ENCODE measurements around the gene IFI16. TPM values are rescaled to one million over a fixed set of nuclear protein-coding genes. Genes with fewer than 3 reads are reported as not detected.
"Not testable (repeated sequence)": the region's sequence is repeated elsewhere in the genome, so short reads cannot be mapped to it uniquely, and the experiment has no call there.

Gene IFI16
- total and polyA plus RNA-seq, 12 donors = 16.1 to 73.8 (median 23.8) TPM

GRCh38 chr1:159000070-159000409, 9.7 kb upstream of the IFI16 start:
- peaks cover 0 to 4% (median 0%) of the 10 kb centered on the region in 11 donors for H3K9me3 ChIP-seq
- H3K27ac ChIP-seq = peak overlapping the region; percentile 52 to 95 (median 86)
- ATAC-seq (peak in 5 of 8 donors; percentile 23 to 41 (median 26)), DNase-seq (no peak)
- H3K27me3 ChIP-seq = no peaks in the 10 kb centered on the region
- intact Hi-C loops (cut with DNase I) = loop anchor here in 1 of 10 donors (10.0 kb wide), 1 partner anchor 1035 kb away; no protein-coding TSS in a partner anchor
- no peaks in the 10 kb centered on the region for H3K36me3 ChIP-seq
- TF ChIP-seq, protein P1, sequence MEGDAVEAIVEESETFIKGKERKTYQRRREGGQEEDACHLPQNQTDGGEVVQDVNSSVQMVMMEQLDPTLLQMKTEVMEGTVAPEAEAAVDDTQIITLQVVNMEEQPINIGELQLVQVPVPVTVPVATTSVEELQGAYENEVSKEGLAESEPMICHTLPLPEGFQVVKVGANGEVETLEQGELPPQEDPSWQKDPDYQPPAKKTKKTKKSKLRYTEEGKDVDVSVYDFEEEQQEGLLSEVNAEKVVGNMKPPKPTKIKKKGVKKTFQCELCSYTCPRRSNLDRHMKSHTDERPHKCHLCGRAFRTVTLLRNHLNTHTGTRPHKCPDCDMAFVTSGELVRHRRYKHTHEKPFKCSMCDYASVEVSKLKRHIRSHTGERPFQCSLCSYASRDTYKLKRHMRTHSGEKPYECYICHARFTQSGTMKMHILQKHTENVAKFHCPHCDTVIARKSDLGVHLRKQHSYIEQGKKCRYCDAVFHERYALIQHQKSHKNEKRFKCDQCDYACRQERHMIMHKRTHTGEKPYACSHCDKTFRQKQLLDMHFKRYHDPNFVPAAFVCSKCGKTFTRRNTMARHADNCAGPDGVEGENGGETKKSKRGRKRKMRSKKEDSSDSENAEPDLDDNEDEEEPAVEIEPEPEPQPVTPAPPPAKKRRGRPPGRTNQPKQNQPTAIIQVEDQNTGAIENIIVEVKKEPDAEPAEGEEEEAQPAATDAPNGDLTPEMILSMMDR (IDR thresholded peaks at IDR 0.05) = no peak
- H3K4me3 ChIP-seq = peak overlapping the region in 9 of 10 donors; percentile 16 to 65 (median 53)
- H3K4me1 ChIP-seq = peaks cover under 1 to 47% (median 19%) of the 10 kb centered on the region in 9 donors
- WGBS, 2 donors = 14% methylated on average over 6 of the region's 6 CpGs

DNA sequence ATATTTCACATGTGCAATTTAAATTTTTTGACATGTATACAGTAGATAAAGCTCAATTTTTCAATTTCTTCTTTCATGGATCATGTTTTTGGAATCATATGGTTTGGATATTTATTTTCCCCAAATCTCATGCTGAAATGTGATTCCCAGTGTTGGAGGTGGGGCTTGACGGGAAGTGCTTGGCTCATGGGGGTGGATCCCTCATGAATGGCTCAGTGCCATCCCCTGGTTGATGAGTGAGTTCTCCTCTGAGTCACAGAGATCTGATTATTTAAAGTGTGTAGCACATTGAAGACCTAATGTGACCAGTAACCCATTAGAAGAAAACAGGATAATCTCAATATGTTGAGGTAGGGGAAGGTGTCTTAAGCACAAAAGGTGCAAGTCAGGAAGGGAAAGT, 9.1 kb upstream of the IFI16 start:
- H3K36me3 ChIP-seq = no peaks in the 10 kb centered on the region
- DNase-seq (peak; percentile 71 to 90), ATAC-seq (peak; percentile 78 to 89 (median 86))
- peak overlapping the region in 9 of 10 donors; percentile 16 to 65 (median 53) for H3K4me3 ChIP-seq
- 11 to 30% methylated on average over 1 of the region's 1 CpG for WGBS, 2 donors
- intact Hi-C loops (cut with DNase I) = loop anchor here in 1 of 10 donors (10.0 kb wide), 1 partner anchor 1036 kb away; no protein-coding TSS in a partner anchor
- H3K9me3 ChIP-seq = no peaks in the 10 kb centered on the region
- TF ChIP-seq, protein P1 (IDR thresholded peaks at IDR 0.05) = no peak
- peak overlapping the region; percentile 52 to 95 (median 86) for H3K27ac ChIP-seq
- H3K27me3 ChIP-seq = no peaks in the 10 kb centered on the region
- peaks cover 3 to 52% (median 25%) of the 10 kb centered on the region in 9 donors for H3K4me1 ChIP-seq

- Histone ChIP-seq H3K4me3 (peak overlapping the region in 2 of 10 donors; percentile 23 to 45), H3K27me3 (no peaks in the 10 kb centered on the region), H3K27ac (peak overlapping the region in 9 of 10 donors; percentile 34 to 96 (median 77)), H3K9me3 (no peaks in the 10 kb centered on the region), H3K36me3 (no peaks in the 10 kb centered on the region), H3K4me1 (peaks cover 3 to 78% (median 37%) of the 10 kb centered on the region in 9 donors)
- DNase-seq = no peak
- TF ChIP-seq, protein P1 (IDR thresholded peaks at IDR 0.05) = no peak
- ATAC-seq = peak in 1 of 8 donors; percentile 4
- intact Hi-C loops (cut with DNase I) = loop anchor here in 1 of 10 donors (10.0 kb wide), 1 partner anchor 1040 kb away; no protein-coding TSS in a partner anchor
These were observed 4.5 kb upstream of the IFI16 start for GRCh38 chr1:159005161-159005560.

GRCh38 chr1:159005676-159006075, 4.0 kb upstream of the IFI16 start:
- H3K4me3 ChIP-seq = peak overlapping the region in 6 of 10 donors; percentile 5 to 45 (median 22)
- DNase-seq (peak in 1 of 2 donors; percentile 40), ATAC-seq (peak; percentile 19 to 79 (median 54))
- H3K4me1 ChIP-seq = peaks cover 3 to 73% (median 37%) of the 10 kb centered on the region in 9 donors
- intact Hi-C loops (cut with DNase I) = loop anchor here in 1 of 10 donors (10.0 kb wide), 1 partner anchor 1041 kb away; no protein-coding TSS in a partner anchor
- 20 to 24% methylated on average over 6 of the region's 6 CpGs for WGBS, 2 donors
- H3K36me3 ChIP-seq = no peaks in the 10 kb centered on the region
- no peaks in the 10 kb centered on the region for H3K9me3 ChIP-seq
- TF ChIP-seq, protein P1 (IDR thresholded peaks at IDR 0.05) = no peak
- peak overlapping the region; percentile 33 to 96 (median 74) for H3K27ac ChIP-seq
- no peaks in the 10 kb centered on the region for H3K27me3 ChIP-seq

GRCh38 chr1:159006210-159006807, 3.4 kb upstream of the IFI16 start:
- H3K27ac ChIP-seq = peak overlapping the region; percentile 33 to 96 (median 74)
- H3K36me3 ChIP-seq, ATAC-seq, H3K9me3 ChIP-seq, H3K27me3 ChIP-seq, DNase-seq: not testable (repeated sequence)
- H3K4me1 ChIP-seq = peaks cover 3 to 66% (median 31%) of the 10 kb centered on the region in 9 donors
- H3K4me3 ChIP-seq = peak overlapping the region in 6 of 10 donors; percentile 5 to 45 (median 22)
- 45 to 54% methylated on average over 11 of the region's 11 CpGs for WGBS, 2 donors
- intact Hi-C loops (cut with DNase I) = loop anchor here in 1 of 10 donors (10.0 kb wide), 1 partner anchor 1042 kb away; no protein-coding TSS in a partner anchor

Measured in heart right ventricle (tissue), 16 donors.